Prostate gland (tissue), 2 donors: Measurements from ENCODE around the gene FTCD.

Experiments used
- POLR2A ChIP-seq: fragments of 450-650 bp; IDR thresholded peaks from one replicate; pipeline ENCODE4 v1.6.1; 2016; ENCODE audit warnings: antibody characterized with exemption, mild to moderate bottlenecking
- POLR2AphosphoS5 ChIP-seq: sonication (generic); formaldehyde crosslinking; IDR thresholded peaks from one replicate; pipeline ENCODE4 v1.6.1; 2017; ENCODE audit warnings: antibody characterized with exemption
- TF ChIP-seq, protein P1 (sequence below), 4 experiments: fragments of 200-600 bp in 2 of 4; fragments of 450-650 bp in 2 of 4; sonication (generic) in 2 of 4; IDR thresholded peaks; 1 replicate in 3 of 4; 2 replicates in 1 of 4; pipeline ENCODE4 v1.5.1; 2016 to 2019; ENCODE audit warnings: antibody characterized with exemption in 4 of 4, mild to moderate bottlenecking in 2 of 4, moderate library complexity in 2 of 4

DNA sequence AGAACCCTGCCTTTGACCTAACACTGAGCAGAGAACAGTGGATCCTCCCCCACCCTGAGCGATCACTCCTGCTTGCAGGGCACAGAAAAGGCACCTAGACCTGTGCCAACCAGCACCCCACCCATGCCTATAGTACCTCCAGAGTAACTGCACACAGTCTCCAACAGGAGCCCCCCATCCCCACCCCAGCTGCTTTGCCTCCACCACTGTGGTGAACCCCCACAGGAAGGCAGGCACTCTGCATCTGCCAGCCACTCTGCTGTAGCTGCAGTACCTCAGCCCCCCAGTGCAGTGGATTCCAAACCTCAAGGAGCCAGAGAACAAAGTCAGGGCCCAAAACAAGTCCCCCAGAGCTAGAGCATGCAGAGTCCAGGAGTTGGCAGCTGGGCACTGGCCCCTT lies 18.2 kb upstream of the FTCD start:
- TF ChIP-seq, protein P1, sequence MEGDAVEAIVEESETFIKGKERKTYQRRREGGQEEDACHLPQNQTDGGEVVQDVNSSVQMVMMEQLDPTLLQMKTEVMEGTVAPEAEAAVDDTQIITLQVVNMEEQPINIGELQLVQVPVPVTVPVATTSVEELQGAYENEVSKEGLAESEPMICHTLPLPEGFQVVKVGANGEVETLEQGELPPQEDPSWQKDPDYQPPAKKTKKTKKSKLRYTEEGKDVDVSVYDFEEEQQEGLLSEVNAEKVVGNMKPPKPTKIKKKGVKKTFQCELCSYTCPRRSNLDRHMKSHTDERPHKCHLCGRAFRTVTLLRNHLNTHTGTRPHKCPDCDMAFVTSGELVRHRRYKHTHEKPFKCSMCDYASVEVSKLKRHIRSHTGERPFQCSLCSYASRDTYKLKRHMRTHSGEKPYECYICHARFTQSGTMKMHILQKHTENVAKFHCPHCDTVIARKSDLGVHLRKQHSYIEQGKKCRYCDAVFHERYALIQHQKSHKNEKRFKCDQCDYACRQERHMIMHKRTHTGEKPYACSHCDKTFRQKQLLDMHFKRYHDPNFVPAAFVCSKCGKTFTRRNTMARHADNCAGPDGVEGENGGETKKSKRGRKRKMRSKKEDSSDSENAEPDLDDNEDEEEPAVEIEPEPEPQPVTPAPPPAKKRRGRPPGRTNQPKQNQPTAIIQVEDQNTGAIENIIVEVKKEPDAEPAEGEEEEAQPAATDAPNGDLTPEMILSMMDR (IDR thresholded peaks at IDR 0.05): no peak
- TF ChIP-seq POLR2A: no peak
- TF ChIP-seq POLR2AphosphoS5: no peak
